SW 1271 (cell line): ENCODE measurements around the gene TENT4A.
"Not testable (repeated sequence)": the region's sequence is repeated elsewhere in the genome, so short reads cannot be mapped to it uniquely, and the experiment has no call there.

ENCODE experiments used
- DNase-seq, 2 experiments: peaks; one replicate each; lab custom pipeline; 2025; lab: John Stamatoyannopoulos, UW

TENT4A gene

GRCh38 chr5:6713274-6714225 is at the start of gene TENT4A:
TSS of gene TENT4A (plus strand) at chr5:6713432. CDS start at chr5:6713984, 552 bp downstream.
- no peak for DNase-seq

- DNase-seq, result no peak
Measured at GRCh38 chr5:6666762-6667161, 46.5 kb upstream of the TENT4A start.

GRCh38 chr5:6667648-6668047 is 45.6 kb upstream of the TENT4A start:
- DNase-seq, result no peak

- DNase-seq, result not testable (repeated sequence)
Measured at GRCh38 chr5:6668717-6669116, 44.5 kb upstream of the TENT4A start.

- DNase-seq, result no peak
Measured at GRCh38 chr5:6673031-6673430, 40.2 kb upstream of the TENT4A start.

- DNase-seq, result no peak
Measured at GRCh38 chr5:6673963-6674362, 39.3 kb upstream of the TENT4A start.

GRCh38 chr5:6674421-6674820 is 38.8 kb upstream of the TENT4A start:
- DNase-seq, result no peak

GRCh38 chr5:6674886-6675285 is 38.3 kb upstream of the TENT4A start:
- DNase-seq, result no peak

- no peak for DNase-seq
Measured at GRCh38 chr5:6675784-6676491, 37.3 kb upstream of the TENT4A start.

GRCh38 chr5:6676702-6677101 is 36.5 kb upstream of the TENT4A start:
- no peak for DNase-seq

- DNase-seq, result no peak
Measured at GRCh38 chr5:6678385-6678784, 34.8 kb upstream of the TENT4A start.

GRCh38 chr5:6680922-6681321 is 32.3 kb upstream of the TENT4A start:
- no peak for DNase-seq

GRCh38 chr5:6681682-6682081 is 31.6 kb upstream of the TENT4A start:
- no peak for DNase-seq

GRCh38 chr5:6682239-6682638 is 31.0 kb upstream of the TENT4A start:
- DNase-seq, result no peak

GRCh38 chr5:6683241-6683640 is 30.0 kb upstream of the TENT4A start:
- DNase-seq, result no peak

- no peak for DNase-seq
Measured at GRCh38 chr5:6684075-6684474, 29.2 kb upstream of the TENT4A start.

- no peak for DNase-seq
Measured at GRCh38 chr5:6686501-6686900, 26.7 kb upstream of the TENT4A start.

GRCh38 chr5:6686915-6687409 is 26.3 kb upstream of the TENT4A start:
- no peak for DNase-seq

GRCh38 chr5:6687505-6687904 is 25.7 kb upstream of the TENT4A start:
- DNase-seq, result no peak

- no peak for DNase-seq
Measured at GRCh38 chr5:6692906-6693305, 20.3 kb upstream of the TENT4A start.

- no peak for DNase-seq
Measured at GRCh38 chr5:6698696-6699095, 14.5 kb upstream of the TENT4A start.

GRCh38 chr5:6699357-6699756 is 13.9 kb upstream of the TENT4A start:
- DNase-seq, result no peak

- no peak for DNase-seq
Measured at GRCh38 chr5:6700074-6700684, 13.1 kb upstream of the TENT4A start.
